HTERT RPE-1 (cell line): ENCODE data around the gene APOBEC4.
"Not testable (repeated sequence)": the region's sequence is repeated elsewhere in the genome, so short reads cannot be mapped to it uniquely, and the experiment has no call there.

Experiments used
- in situ Hi-C: fragments of 300-500 bp; cut with MboI; formaldehyde crosslinking; loops from 4 replicates; pipeline ENCODE4 v1.14.3; 2020; ENCODE audit warnings: low sequenced_read_pairs

APOBEC4 gene

GRCh38 chr1:183652547-183653461 lies at the start of gene APOBEC4:
APOBEC4 (minus strand) TSS chr1:183653316; CDS start chr1:183648781, 4,535 bp downstream.
- in situ Hi-C loops = no loop called here

GRCh38 chr1:183702813-183703198 lies 49.7 kb upstream of the APOBEC4 start:
- in situ Hi-C loops = no loop called here

GRCh38 chr1:183702087-183702812 lies 49.1 kb upstream of the APOBEC4 start:
- in situ Hi-C loops = no loop called here

GRCh38 chr1:183699616-183700160 lies 46.6 kb upstream of the APOBEC4 start:
- in situ Hi-C loops = no loop called here

GRCh38 chr1:183697814-183698590 lies 44.9 kb upstream of the APOBEC4 start:
- in situ Hi-C loops = no loop called here

- in situ Hi-C loops = no loop called here
Measured at GRCh38 chr1:183696981-183697380, 43.9 kb upstream of the APOBEC4 start.

GRCh38 chr1:183694755-183695154 lies 41.6 kb upstream of the APOBEC4 start:
- in situ Hi-C loops = no loop called here

GRCh38 chr1:183694066-183694465 lies 41.0 kb upstream of the APOBEC4 start:
- in situ Hi-C loops = no loop called here

GRCh38 chr1:183693521-183693920 lies 40.4 kb upstream of the APOBEC4 start:
- in situ Hi-C loops = no loop called here

GRCh38 chr1:183689762-183690204 lies 36.7 kb upstream of the APOBEC4 start:
- in situ Hi-C loops = no loop called here

GRCh38 chr1:183688341-183689060 lies 35.4 kb upstream of the APOBEC4 start:
- in situ Hi-C loops = no loop called here

- in situ Hi-C loops = no loop called here
Measured at GRCh38 chr1:183687546-183688304, 34.6 kb upstream of the APOBEC4 start.

GRCh38 chr1:183686229-183686628 lies 33.1 kb upstream of the APOBEC4 start:
- in situ Hi-C loops = no loop called here

- in situ Hi-C loops = no loop called here
Measured at GRCh38 chr1:183685112-183685713, 32.1 kb upstream of the APOBEC4 start.

- in situ Hi-C loops = not testable (repeated sequence)
Measured at GRCh38 chr1:183679363-183679762, 26.2 kb upstream of the APOBEC4 start.

- in situ Hi-C loops = no loop called here
Measured at GRCh38 chr1:183678819-183679218, 25.7 kb upstream of the APOBEC4 start.

- in situ Hi-C loops = no loop called here
Measured at GRCh38 chr1:183676586-183677189, 23.6 kb upstream of the APOBEC4 start.

GRCh38 chr1:183675883-183676585 lies 22.9 kb upstream of the APOBEC4 start:
- in situ Hi-C loops = no loop called here
